H1 (cell line): ENCODE results near the gene TM9SF3. TPM values are rescaled to one million over a fixed set of nuclear protein-coding genes. Genes with fewer than 3 reads are reported as not detected.

Experiments used
- CBX5 ChIP-seq: fragments of 300-800, 300-1000 bp; sonication (generic); IDR thresholded peaks from 2 replicates; pipeline ENCODE4 v1.7.1; 2016; ENCODE audit warnings: antibody characterized with exemption, low read length, low read depth
- polyA plus RNA-seq, 7 experiments: library from polyadenylated mRNA; depleted of rRNA in 3 of 7; stranded (reverse) in 5 of 7; unstranded in 2 of 7; fragments of >200 nt in 5 of 7; fragments of 200-250 nt in 2 of 7; gene quantifications; 1 replicate in 5 of 7; 2 replicates in 1 of 7; 4 replicates in 1 of 7; pipeline versions ENCODE4 v1.2.1 to v1.2.3, GENCODE V29; 2011 to 2013; ENCODE audit warnings: missing spikeins in 2 of 7, mixed read lengths in 2 of 7
- total RNA-seq: library from RNA; stranded (reverse); fragmentation: NEBNext Ultra II Directional; extraction: Animal tissue kit (Norgen Biotek cat#: 25700); gene quantifications from 2 replicates; pipeline ENCODE4 v1.2.1, GENCODE V29; 2021

The TM9SF3 gene
- total and polyA plus RNA-seq, 2 of the 8 experiments (the other 6 are each of a cell fraction or from before 2014, with no cell fraction given) = 123 to 127 TPM

DNA sequence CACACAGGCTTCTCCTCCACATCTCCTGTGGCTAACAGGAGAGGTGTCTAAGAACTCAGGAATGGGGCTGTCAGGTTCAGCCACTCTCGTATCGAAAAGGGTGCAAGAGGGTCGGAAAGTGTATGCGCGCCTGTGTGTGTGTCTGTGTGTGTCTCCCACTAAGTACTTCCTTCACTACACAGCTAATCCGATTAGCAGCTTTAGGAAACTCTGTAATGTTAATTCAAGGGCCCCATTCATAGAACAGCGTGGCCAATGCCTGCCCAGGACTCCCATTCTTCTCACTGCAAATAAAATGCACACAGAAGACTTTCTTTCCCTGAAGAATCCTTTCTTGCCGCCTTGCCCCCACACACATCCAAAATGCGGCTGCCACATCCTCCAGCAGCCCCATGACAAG lies 112.9 kb downstream of the TM9SF3 start (continued):
- no peak for TF ChIP-seq CBX5
